ENCODE results near the gene OR9G1.
A peak's percentile ranks its signal among the peaks of the same experiment; 100 is the strongest.
"Not testable (repeated sequence)": the region's sequence is repeated elsewhere in the genome, so short reads cannot be mapped to it uniquely, and the experiment has no call there.

The OR9G1 gene

GRCh38 chr11:56698795-56699194, at the start of gene OR9G1:
OR9G1 (plus strand) TSS chr11:56699095; CDS start chr11:56700388, 1,293 bp downstream.
- DNase-seq: no peak
- Mint-ChIP-seq H3K27me3 (no peaks in the 10 kb centered on the region), H3K36me3 (ENCODE audit: low read depth) (no peaks in the 10 kb centered on the region), H3K4me3 (no peak within 1 kb of the TSS), H3K4me1 (no peaks in the 10 kb centered on the region), H3K9me3 (peaks cover 4% of the 10 kb centered on the region), H3K27ac (no peak within 1 kb of the TSS)
- no peak for ATAC-seq

GRCh38 chr11:56659755-56660154, 39.1 kb upstream of the OR9G1 start:
- Mint-ChIP-seq H3K9me3 (peaks cover 3% of the 10 kb centered on the region), H3K27ac (no peak overlapping the region), H3K4me1 (no peaks in the 10 kb centered on the region), H3K36me3 (ENCODE audit: low read depth) (no peaks in the 10 kb centered on the region), H3K4me3 (no peak overlapping the region), H3K27me3 (no peaks in the 10 kb centered on the region)
- ATAC-seq (no peak), DNase-seq (no peak)

- no peak within 1 kb of the TSS for H3K27ac Mint-ChIP-seq
- DNase-seq (no peak), ATAC-seq (no peak)
- H3K4me3 Mint-ChIP-seq: no peak within 1 kb of the TSS
- H3K9me3 Mint-ChIP-seq: no peaks in the 10 kb centered on the region
- no peaks in the 10 kb centered on the region for H3K4me1 Mint-ChIP-seq
- H3K27me3 Mint-ChIP-seq: no peaks in the 10 kb centered on the region
- no peaks in the 10 kb centered on the region for H3K36me3 Mint-ChIP-seq (ENCODE audit: low read depth)
These were observed 35.5 kb upstream of the OR9G1 start, which contains the start of gene OR5AR1 for GRCh38 chr11:56663386-56663785. OR5AR1 (plus strand) TSS chr11:56663686; CDS start chr11:56663686, 0 bp downstream.

DNA sequence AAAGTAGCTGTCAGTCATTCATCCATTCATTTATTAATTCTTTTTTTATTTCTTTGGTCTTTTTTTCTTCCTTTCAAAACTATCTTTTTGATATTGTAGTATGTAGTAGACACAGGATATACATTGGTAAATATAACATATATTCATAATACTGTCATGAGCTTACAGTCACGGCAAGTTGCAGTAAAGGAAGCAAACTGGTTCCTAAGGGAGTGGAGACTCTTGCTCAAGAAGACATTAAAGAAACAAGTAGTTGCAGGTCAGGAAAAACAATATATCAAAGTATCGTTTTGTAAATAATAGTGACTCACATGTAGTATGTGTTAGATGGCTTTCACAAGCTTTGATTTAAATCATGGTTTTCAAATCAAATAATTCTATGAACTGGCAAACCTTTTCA, 27.9 kb upstream of the OR9G1 start:
- H3K9me3 Mint-ChIP-seq: peaks cover 4% of the 10 kb centered on the region
- H3K27ac Mint-ChIP-seq: no peak overlapping the region
- no peak overlapping the region for H3K4me3 Mint-ChIP-seq
- H3K36me3 Mint-ChIP-seq (ENCODE audit: low read depth): no peaks in the 10 kb centered on the region
- no peaks in the 10 kb centered on the region for H3K4me1 Mint-ChIP-seq
- DNase-seq (no peak), ATAC-seq (no peak)
- H3K27me3 Mint-ChIP-seq: no peaks in the 10 kb centered on the region

DNA sequence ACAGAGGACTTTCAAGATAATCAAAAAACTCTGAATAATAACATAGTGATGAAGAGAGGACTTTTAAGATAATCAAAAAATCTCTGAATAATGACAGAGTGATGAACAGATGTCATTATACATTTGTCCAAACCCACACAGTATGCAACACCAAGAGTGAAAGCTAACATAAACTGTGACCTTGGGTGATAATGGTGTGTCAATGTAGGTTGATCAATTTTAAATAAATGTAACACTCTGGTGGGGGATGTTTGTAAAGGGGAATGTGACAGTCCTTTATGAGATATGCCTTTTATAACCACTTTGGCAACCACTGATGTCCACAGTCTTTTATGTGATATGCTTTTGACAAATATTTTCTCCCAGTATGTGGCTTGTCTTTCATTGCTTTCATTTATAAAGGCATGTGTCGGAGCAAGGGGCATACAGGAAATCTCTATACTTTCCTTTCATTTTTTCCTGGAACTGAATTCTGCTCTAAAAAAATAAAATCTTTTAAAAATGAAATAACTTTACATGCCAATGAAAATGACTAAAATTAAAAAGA, 10.3 kb upstream of the OR9G1 start:
- Mint-ChIP-seq H3K4me3 (no peak overlapping the region), H3K27ac (no peak overlapping the region), H3K4me1 (no peaks in the 10 kb centered on the region), H3K36me3 (ENCODE audit: low read depth) (no peaks in the 10 kb centered on the region), H3K9me3 (peaks cover 3% of the 10 kb centered on the region), H3K27me3 (no peaks in the 10 kb centered on the region)
- ATAC-seq (no peak), DNase-seq (no peak)

- not testable (repeated sequence) for H3K27ac Mint-ChIP-seq; ATAC-seq; H3K27me3 Mint-ChIP-seq; H3K9me3 Mint-ChIP-seq; H3K4me3 Mint-ChIP-seq; DNase-seq; H3K36me3 Mint-ChIP-seq (ENCODE audit: low read depth); H3K4me1 Mint-ChIP-seq
These were observed 7.7 kb upstream of the OR9G1 start for GRCh38 chr11:56691179-56691578.

DNA sequence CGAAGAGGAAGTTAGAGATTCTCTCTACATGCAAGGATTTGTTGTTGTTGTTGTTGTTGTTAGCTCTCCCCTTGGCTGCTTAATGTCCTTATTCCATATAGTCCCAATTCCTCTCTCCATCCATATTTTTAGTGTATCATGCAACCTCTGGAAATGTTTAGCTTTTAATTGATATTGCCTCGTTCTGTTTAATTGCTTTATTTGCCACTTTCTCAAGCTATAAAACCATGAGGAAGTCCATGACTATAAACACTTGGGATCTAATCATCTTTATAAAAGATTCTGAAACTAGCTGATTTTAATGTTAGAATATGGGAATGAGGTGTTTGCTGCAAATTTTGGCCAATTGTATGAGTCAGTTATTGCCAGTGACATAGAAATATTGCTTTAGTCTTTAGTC, 5.5 kb upstream of the OR9G1 start:
- Mint-ChIP-seq H3K27ac (no peak overlapping the region), H3K27me3 (no peaks in the 10 kb centered on the region), H3K4me1 (no peaks in the 10 kb centered on the region), H3K9me3 (peaks cover 4% of the 10 kb centered on the region), H3K4me3 (no peak overlapping the region), H3K36me3 (ENCODE audit: low read depth) (no peaks in the 10 kb centered on the region)
- ATAC-seq: no peak
- DNase-seq: no peak

DNA sequence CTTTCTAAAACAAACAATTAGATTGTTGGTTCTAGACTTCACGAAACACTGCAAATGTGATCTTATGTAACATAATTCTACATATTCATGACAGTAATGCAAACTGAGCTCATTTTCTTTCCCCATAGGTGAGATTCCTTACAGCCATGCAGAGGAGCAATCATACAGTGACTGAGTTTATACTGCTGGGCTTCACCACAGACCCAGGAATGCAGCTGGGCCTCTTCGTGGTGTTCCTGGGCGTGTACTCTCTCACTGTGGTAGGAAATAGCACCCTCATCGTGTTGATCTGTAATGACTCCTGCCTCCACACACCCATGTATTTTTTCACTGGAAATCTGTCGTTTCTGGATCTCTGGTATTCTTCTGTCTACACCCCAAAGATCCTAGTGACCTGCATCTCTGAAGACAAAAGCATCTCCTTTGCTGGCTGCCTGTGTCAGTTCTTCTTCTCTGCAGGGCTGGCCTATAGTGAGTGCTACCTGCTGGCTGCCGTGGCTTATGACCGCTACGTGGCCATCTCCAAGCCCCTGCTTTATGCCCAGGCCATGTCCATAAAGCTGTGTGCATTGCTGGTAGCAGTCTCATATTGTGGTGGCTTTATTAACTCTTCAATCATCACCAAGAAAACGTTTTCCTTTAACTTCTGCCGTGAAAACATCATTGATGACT, 1.5 kb downstream of the OR9G1 start:
- no peak for DNase-seq
- peak; percentile 33 for ATAC-seq
- no peaks in the 10 kb centered on the region for H3K27me3 Mint-ChIP-seq
- H3K9me3 Mint-ChIP-seq: peaks cover 4% of the 10 kb centered on the region
- no peaks in the 10 kb centered on the region for H3K4me1 Mint-ChIP-seq
- H3K27ac Mint-ChIP-seq: no peak overlapping the region
- no peak overlapping the region for H3K4me3 Mint-ChIP-seq
- no peaks in the 10 kb centered on the region for H3K36me3 Mint-ChIP-seq (ENCODE audit: low read depth)

DNA sequence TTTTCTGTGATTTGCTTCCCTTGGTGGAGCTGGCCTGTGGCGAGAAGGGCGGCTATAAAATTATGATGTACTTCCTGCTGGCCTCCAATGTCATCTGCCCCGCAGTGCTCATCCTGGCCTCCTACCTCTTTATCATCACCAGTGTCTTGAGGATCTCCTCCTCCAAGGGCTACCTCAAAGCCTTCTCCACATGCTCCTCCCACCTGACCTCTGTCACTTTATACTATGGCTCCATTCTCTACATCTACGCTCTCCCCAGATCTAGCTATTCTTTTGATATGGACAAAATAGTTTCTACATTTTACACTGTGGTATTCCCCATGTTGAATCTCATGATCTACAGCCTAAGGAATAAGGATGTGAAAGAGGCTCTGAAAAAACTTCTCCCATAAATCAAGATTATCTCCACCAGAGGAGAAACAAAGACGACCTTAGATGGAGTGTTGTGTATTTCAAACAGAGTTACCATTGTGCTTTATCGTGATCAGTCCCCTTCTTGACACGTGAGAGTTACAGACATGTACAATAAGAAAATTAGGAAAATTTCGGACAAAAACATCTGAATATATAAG, 2.1 kb downstream of the OR9G1 start:
- H3K4me1 Mint-ChIP-seq: no peaks in the 10 kb centered on the region
- H3K36me3 Mint-ChIP-seq (ENCODE audit: low read depth): no peaks in the 10 kb centered on the region
- H3K4me3 Mint-ChIP-seq: no peak overlapping the region
- H3K27me3 Mint-ChIP-seq: no peaks in the 10 kb centered on the region
- peaks cover 4% of the 10 kb centered on the region for H3K9me3 Mint-ChIP-seq
- ATAC-seq: no peak
- no peak overlapping the region for H3K27ac Mint-ChIP-seq
- DNase-seq: no peak

DNA sequence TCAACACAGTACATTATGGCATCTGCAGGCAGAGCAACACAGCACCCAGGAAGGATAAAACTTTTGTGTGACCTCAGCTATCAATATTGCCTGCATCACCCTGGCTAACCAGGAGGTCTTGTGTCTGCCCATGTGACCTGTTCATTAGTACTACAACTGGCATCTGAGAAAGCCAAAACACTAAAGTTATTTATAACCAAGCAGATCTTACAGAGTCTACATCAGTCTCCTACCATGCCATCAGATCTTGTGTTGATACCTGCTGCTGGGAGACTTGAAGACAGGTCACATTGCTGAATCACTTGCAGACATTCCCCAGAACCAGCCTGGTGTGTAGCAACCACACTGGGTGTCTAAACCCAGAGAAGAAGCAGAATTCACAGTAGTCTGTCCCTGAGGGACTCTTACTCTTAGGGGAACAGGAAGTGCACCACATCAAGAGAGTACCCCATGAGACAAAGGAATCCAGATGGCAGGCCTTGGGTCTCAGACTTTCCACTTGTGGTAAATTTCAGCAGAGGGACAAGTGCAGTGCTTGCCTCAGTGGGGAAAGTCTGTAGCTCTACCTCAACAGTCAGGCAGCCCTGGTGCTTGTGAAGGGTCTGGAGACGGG, 7.0 kb downstream of the OR9G1 start:
- Mint-ChIP-seq H3K4me3 (no peak overlapping the region), H3K9me3 (peaks cover 9% of the 10 kb centered on the region), H3K27me3 (no peaks in the 10 kb centered on the region), H3K36me3 (ENCODE audit: low read depth) (no peaks in the 10 kb centered on the region), H3K4me1 (no peaks in the 10 kb centered on the region), H3K27ac (no peak overlapping the region)
- ATAC-seq: no peak
- no peak for DNase-seq

DNA sequence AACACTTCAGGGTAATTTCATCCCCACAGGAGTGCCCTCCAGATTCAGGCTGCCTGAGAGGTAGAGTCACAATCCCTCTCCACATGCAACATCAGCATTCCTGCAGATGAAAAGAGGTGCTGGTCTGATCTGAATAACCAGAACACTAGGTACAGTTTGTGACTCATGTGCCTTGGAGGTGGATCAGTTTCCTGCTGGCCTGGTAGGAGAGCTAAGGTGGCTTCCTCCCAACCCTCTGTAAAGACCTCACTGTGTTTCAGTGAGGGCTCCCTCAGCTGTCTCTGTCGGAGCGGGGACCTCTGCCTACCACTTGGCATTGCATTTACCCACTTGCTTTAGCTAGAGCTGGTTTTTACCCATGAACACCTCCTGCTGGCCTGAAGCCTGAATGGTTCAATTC, 7.6 kb downstream of the OR9G1 start:
- no peak overlapping the region for H3K4me3 Mint-ChIP-seq
- H3K27me3 Mint-ChIP-seq: no peaks in the 10 kb centered on the region
- H3K4me1 Mint-ChIP-seq: no peaks in the 10 kb centered on the region
- ATAC-seq: no peak
- no peaks in the 10 kb centered on the region for H3K36me3 Mint-ChIP-seq (ENCODE audit: low read depth)
- DNase-seq: no peak
- H3K27ac Mint-ChIP-seq: no peak overlapping the region
- peaks cover 9% of the 10 kb centered on the region for H3K9me3 Mint-ChIP-seq

DNA sequence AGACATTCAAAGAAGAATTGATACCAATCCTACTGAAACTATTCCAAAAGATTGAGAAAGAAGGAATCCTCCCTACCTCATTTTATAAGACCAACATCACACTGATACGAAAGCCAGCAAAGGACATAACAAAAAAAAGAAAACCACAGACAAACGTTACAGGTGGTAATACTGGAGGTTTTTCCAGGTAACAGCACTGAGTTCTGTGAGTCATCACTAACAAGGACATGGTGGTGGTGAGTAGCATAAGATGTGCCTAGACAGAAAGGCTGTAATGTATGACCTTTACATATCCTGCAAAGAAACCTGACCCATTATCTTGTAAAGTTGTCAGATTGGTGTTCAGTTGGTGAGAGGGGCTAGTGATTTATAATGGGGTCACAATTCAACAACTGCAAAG, 15.3 kb downstream of the OR9G1 start:
- H3K4me3 Mint-ChIP-seq: no peak overlapping the region
- H3K9me3 Mint-ChIP-seq: peaks cover 12% of the 10 kb centered on the region
- H3K4me1 Mint-ChIP-seq: no peaks in the 10 kb centered on the region
- DNase-seq: no peak
- no peaks in the 10 kb centered on the region for H3K36me3 Mint-ChIP-seq (ENCODE audit: low read depth)
- no peaks in the 10 kb centered on the region for H3K27me3 Mint-ChIP-seq
- ATAC-seq: no peak
- H3K27ac Mint-ChIP-seq: no peak overlapping the region

GRCh38 chr11:56716379-56716854, 17.5 kb downstream of the OR9G1 start:
- no peaks in the 10 kb centered on the region for H3K4me1 Mint-ChIP-seq
- no peaks in the 10 kb centered on the region for H3K36me3 Mint-ChIP-seq (ENCODE audit: low read depth)
- no peak overlapping the region for H3K27ac Mint-ChIP-seq
- H3K9me3 Mint-ChIP-seq: peaks cover 15% of the 10 kb centered on the region
- no peaks in the 10 kb centered on the region for H3K27me3 Mint-ChIP-seq
- H3K4me3 Mint-ChIP-seq: no peak overlapping the region
- DNase-seq: no peak
- no peak for ATAC-seq

- Mint-ChIP-seq H3K27me3 (no peaks in the 10 kb centered on the region), H3K27ac (no peak overlapping the region), H3K4me3 (no peak overlapping the region), H3K36me3 (ENCODE audit: low read depth) (no peaks in the 10 kb centered on the region), H3K9me3 (peaks cover 16% of the 10 kb centered on the region), H3K4me1 (no peaks in the 10 kb centered on the region)
- no peak for ATAC-seq
- no peak for DNase-seq
These were observed 21.6 kb downstream of the OR9G1 start for GRCh38 chr11:56720513-56720912.

- H3K4me3 Mint-ChIP-seq: no peak overlapping the region
- H3K9me3 Mint-ChIP-seq: peaks cover 10% of the 10 kb centered on the region
- H3K27ac Mint-ChIP-seq: no peak overlapping the region
- H3K36me3 Mint-ChIP-seq (ENCODE audit: low read depth): no peaks in the 10 kb centered on the region
- ATAC-seq (no peak), DNase-seq (no peak)
- H3K27me3 Mint-ChIP-seq: no peaks in the 10 kb centered on the region
- no peaks in the 10 kb centered on the region for H3K4me1 Mint-ChIP-seq
These were observed 41.2 kb downstream of the OR9G1 start for GRCh38 chr11:56740107-56740506.

Data from activated naive CD8-positive, alpha-beta T cell treated with anti-CD3 and anti-CD28 coated beads, Interleukin-2, amount 50 U/mL, for 24 hours (primary cell).